ENCODE data around the gene TOMM40L. TPM values are rescaled to one million over a fixed set of nuclear protein-coding genes. Genes with fewer than 3 reads are reported as not detected.

The TOMM40L gene
- total and polyA plus RNA-seq, 7 donors: 12.6 to 23.1 (median 16.1) TPM

DNA sequence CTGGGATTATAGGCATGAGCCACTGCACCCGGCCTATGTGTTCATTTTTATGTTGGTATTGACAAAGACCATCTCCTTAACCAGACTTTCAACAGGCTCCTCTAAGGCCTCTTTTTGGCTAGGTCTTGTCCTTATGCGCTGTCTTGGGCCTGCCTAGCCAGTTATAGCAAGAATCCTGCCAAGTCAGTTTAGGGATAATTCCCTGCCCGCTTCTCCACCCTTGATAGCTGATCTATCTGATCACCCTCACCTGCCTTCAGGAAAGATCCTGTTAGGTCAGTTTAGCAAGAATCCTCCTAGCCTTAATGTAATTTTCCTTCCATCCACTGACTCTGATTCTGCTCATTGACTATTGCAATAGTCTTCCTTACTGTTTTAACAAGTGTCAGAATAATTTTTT lies 46.2 kb upstream of the TOMM40L start:
- Histone ChIP-seq H3K27ac (no peak overlapping the region), H3K36me3 (peaks cover 0 to 13% (median 3%) of the 10 kb centered on the region in 4 donors), H3K4me1 (peaks cover 0 to 23% (median 15%) of the 10 kb centered on the region in 4 donors), H3K27me3 (no peaks in the 10 kb centered on the region), H3K4me3 (no peak overlapping the region), H3K9me3 (no peaks in the 10 kb centered on the region)
- no peak for DNase-seq
- no peak for TF ChIP-seq POLR2AphosphoS5 (IDR thresholded peaks at IDR 0.05)
- no peak for TF ChIP-seq CTCF (IDR thresholded peaks at IDR 0.05)
- TF ChIP-seq POLR2A (IDR thresholded peaks at IDR 0.05): no peak
- TF ChIP-seq EP300 (IDR thresholded peaks at IDR 0.05): no peak
- 85 to 97% methylated on average over 3 of the region's 3 CpGs for WGBS, 2 donors
- intact Hi-C loops (cut with DNase I): no loop called here

DNA sequence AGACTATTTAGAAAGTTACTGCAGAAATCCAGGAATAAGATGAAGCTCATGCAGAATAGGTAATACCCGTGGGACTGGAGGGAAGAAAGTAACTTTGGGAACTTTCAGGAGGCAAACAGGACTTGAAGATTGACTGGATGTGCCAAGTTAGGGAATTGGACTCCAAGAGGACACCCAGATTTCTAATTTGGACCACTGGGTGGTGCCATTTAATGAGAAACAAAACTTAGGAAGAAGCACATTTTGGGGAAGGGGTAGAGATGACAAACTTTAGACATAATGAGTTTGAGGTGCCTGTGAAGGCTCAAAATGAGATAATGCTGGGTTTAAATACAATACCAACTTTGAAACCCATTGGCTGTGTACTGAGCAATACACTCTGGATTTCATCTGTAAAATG lies 45.2 kb upstream of the TOMM40L start:
- WGBS, 2 donors: 77 to 85% methylated on average over 1 of the region's 1 CpG
- H3K27ac ChIP-seq: no peak overlapping the region
- H3K9me3 ChIP-seq: no peaks in the 10 kb centered on the region
- no peaks in the 10 kb centered on the region for H3K27me3 ChIP-seq
- intact Hi-C loops (cut with DNase I): no loop called here
- DNase-seq: no peak
- no peak for TF ChIP-seq POLR2AphosphoS5 (IDR thresholded peaks at IDR 0.05)
- TF ChIP-seq POLR2A (IDR thresholded peaks at IDR 0.05): no peak
- TF ChIP-seq CTCF (IDR thresholded peaks at IDR 0.05): no peak
- TF ChIP-seq EP300 (IDR thresholded peaks at IDR 0.05): no peak
- no peak overlapping the region for H3K4me3 ChIP-seq
- peaks cover 0 to 22% (median 15%) of the 10 kb centered on the region in 4 donors for H3K4me1 ChIP-seq
- H3K36me3 ChIP-seq: peaks cover 0 to 4% (median 0%) of the 10 kb centered on the region in 4 donors

GRCh38 chr1:161182214-161182613 lies 43.6 kb upstream of the TOMM40L start:
- Histone ChIP-seq H3K4me1 (peaks cover 0 to 8% (median 3%) of the 10 kb centered on the region in 4 donors), H3K27me3 (no peaks in the 10 kb centered on the region), H3K27ac (no peak overlapping the region), H3K36me3 (no peaks in the 10 kb centered on the region), H3K9me3 (no peaks in the 10 kb centered on the region), H3K4me3 (no peak overlapping the region)
- DNase-seq: no peak
- 82 to 91% methylated on average over 1 of the region's 1 CpG for whole genome bisulfite sequencing, 2 donors
- intact Hi-C loops (cut with DNase I): no loop called here
- TF ChIP-seq POLR2AphosphoS5 (IDR thresholded peaks at IDR 0.05) (no peak), POLR2A (IDR thresholded peaks at IDR 0.05) (no peak), EP300 (IDR thresholded peaks at IDR 0.05) (no peak), CTCF (IDR thresholded peaks at IDR 0.05) (no peak)

GRCh38 chr1:161185282-161185682 lies 40.6 kb upstream of the TOMM40L start:
- no peaks in the 10 kb centered on the region for H3K36me3 ChIP-seq
- intact Hi-C loops (cut with DNase I): no loop called here
- no peaks in the 10 kb centered on the region for H3K9me3 ChIP-seq
- peak overlapping the region in 3 of 4 donors; percentile 48 to 68 (median 67) for H3K27ac ChIP-seq
- TF ChIP-seq EP300 (IDR thresholded peaks at IDR 0.05) (no peak), CTCF (IDR thresholded peaks at IDR 0.05) (no peak), POLR2AphosphoS5 (IDR thresholded peaks at IDR 0.05) (peak in 1 of 4 donors; percentile 56), POLR2A (IDR thresholded peaks at IDR 0.05) (no peak)
- peak; percentile 87 for DNase-seq
- no peaks in the 10 kb centered on the region for H3K4me1 ChIP-seq
- H3K27me3 ChIP-seq: no peaks in the 10 kb centered on the region
- WGBS, 2 donors: 14 to 28% methylated on average over 3 of the region's 3 CpGs
- no peak overlapping the region for H3K4me3 ChIP-seq

GRCh38 chr1:161185732-161186311 lies 40.0 kb upstream of the TOMM40L start:
- H3K27ac ChIP-seq: peak overlapping the region; percentile 2 to 68 (median 58)
- DNase-seq: no peak
- WGBS, 2 donors: 18 to 49% methylated on average over 2 of the region's 2 CpGs

More at GRCh38 chr1:161185732-161186311, 40.0 kb upstream of the TOMM40L start:
- H3K27me3 ChIP-seq: no peaks in the 10 kb centered on the region
- intact Hi-C loops (cut with DNase I): no loop called here
- H3K4me3 ChIP-seq: no peak overlapping the region
- TF ChIP-seq POLR2AphosphoS5 (IDR thresholded peaks at IDR 0.05) (no peak), EP300 (IDR thresholded peaks at IDR 0.05) (no peak), CTCF (IDR thresholded peaks at IDR 0.05) (no peak), POLR2A (IDR thresholded peaks at IDR 0.05) (no peak)
- H3K36me3 ChIP-seq: no peaks in the 10 kb centered on the region
- no peaks in the 10 kb centered on the region for H3K9me3 ChIP-seq
- H3K4me1 ChIP-seq: no peaks in the 10 kb centered on the region

All from sigmoid colon (tissue), 7 donors.